ENCODE results near the gene SSR1.
"Not testable (repeated sequence)": the region's sequence is repeated elsewhere in the genome, so short reads cannot be mapped to it uniquely, and the experiment has no call there.

SSR1 gene

DNA sequence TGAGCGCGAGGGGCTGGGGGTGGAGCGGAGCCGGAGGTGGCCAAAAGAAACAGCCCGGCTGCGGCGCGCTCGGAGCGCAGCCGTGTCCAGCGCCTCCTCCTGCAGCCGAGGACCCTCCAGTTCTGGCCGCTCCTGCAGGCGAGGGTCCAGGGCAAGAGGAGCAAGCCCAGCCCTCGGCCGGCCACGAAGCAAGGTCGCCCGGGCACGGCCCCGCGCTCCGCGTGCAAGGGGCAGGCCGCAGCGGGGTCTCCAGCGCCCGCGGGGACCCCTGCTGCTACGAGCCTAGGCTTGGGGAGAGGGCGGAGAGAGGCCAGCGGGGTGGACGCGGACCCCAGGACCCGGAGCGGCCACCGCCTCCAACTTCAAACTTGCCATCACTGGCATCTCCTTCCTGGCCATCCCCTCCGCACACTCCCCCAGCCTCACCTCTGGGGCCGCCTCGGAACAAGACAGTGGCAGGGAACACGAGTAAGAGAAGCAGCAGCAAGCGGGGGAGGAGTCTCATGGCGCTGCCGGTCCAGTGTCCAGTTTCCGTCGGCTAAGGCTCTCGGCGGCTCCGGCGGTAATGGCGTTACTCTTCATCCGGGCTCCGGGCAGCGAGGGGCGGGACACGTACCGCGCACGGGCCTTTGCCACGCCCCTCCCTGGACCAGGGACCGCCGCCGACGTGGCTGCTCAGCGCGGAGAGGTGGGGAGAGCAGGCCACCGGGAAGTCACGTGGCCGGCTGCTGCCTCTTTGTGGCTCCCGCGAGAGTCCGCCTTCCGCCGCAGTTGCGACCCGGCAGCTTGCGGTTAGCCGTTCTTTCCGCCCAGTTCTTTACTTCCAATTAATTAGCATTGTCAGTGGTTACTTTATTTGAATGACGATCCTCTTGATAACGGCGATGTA, at the start of gene SSR1:
TSS of gene SSR1 (minus strand) at position 584 of the 889 bp plus-strand sequence. CDS start at position 505, 79 bp downstream.
- in situ Hi-C loops (cut with HindIII; ENCODE audit: low sequenced_read_pairs) = no loop called here

DNA sequence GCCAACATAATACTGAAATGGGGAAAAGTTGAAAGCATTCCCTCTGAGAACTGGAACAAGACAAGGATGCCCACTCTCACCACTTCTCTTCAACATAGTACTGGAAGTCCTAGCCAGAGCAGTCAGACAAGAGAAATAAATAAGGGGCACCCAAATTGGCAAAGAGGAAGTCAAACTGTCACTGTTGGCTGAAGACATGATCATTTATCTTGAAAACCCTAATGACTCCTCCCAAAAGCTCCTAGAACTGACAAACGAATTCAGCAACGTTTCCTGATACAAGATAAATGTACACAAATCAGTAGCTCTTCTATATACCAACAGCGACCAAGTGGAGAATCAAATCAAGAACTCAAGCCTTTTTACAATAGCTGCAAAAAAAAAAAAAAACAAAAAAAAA, 38.9 kb upstream of the SSR1 start:
- in situ Hi-C loops (cut with HindIII; ENCODE audit: low sequenced_read_pairs) = not testable (repeated sequence)

DNA sequence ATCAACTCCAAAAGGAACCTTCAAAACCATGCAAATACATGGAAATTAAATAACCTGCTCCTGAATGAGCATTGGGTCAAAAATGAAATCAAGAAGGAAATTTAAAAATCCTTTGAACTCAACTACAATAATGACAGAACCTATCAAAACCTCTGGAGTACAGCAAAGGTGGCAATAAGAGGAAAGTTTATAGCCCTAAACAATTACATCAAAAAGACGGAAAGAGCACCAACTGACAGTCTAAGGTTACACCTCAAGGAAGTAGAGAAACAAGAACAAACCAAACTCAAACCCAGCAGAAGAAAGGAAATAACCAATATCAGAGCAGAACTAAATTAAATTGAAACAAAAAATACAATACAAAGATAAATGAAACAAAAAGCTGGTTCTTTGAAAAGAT, 37.6 kb upstream of the SSR1 start:
- in situ Hi-C loops (cut with HindIII; ENCODE audit: low sequenced_read_pairs) = not testable (repeated sequence)

DNA sequence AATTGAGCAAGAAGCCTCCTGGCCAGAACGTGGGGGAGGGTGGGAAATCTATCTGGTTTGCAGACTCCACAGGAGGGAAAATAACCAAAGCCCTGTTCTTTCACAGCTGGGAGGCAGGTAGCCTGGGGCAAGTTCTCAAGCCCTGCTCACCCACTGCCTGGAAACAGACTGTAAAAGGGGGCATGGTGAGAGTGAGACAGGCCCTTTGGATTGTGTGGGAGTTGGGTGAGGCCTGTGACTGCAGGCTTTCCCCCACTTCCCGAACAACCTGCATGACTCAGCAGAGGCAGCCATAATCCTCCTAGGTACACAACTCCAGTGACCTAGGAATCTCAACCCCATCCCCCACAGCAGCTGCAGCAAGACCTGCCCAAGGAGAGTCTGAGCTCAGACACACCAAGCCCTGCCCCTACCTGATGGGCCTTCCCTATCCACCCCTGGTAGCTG, 34.6 kb upstream of the SSR1 start:
- in situ Hi-C loops (cut with HindIII; ENCODE audit: low sequenced_read_pairs) = not testable (repeated sequence)

DNA sequence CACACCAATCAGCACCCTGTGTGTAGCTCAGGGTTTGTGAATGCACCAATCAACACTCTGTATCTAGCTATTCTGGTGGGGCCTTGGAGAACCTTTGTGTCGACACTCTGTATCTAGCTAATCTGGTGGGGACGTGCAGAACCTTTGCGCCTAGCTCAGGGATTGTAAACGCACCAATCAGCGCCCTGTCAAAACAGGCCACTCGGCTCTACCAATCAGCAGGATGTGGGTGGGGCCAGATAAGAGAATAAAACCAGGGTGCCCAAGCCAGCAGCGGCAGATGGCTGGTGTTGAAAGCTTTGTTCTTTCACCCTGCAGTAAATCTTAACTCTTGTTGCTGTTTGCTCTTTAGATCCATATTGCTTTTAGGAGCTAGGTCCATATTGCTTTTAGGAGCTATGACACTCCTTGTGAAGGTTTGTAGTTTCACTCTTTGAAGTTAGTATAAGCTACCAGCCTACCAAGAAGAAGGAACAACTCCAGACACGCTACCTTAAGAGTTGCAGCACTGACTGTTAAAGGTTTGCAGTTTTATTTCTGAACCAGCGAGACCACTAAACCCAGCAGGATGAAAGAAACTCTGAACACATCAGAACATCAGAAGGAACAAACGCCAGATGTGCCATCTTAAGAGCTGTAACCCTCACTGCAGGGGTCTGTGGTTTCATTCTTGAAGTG, 31.9 kb upstream of the SSR1 start:
- in situ Hi-C loops (cut with HindIII; ENCODE audit: low sequenced_read_pairs) = not testable (repeated sequence)

DNA sequence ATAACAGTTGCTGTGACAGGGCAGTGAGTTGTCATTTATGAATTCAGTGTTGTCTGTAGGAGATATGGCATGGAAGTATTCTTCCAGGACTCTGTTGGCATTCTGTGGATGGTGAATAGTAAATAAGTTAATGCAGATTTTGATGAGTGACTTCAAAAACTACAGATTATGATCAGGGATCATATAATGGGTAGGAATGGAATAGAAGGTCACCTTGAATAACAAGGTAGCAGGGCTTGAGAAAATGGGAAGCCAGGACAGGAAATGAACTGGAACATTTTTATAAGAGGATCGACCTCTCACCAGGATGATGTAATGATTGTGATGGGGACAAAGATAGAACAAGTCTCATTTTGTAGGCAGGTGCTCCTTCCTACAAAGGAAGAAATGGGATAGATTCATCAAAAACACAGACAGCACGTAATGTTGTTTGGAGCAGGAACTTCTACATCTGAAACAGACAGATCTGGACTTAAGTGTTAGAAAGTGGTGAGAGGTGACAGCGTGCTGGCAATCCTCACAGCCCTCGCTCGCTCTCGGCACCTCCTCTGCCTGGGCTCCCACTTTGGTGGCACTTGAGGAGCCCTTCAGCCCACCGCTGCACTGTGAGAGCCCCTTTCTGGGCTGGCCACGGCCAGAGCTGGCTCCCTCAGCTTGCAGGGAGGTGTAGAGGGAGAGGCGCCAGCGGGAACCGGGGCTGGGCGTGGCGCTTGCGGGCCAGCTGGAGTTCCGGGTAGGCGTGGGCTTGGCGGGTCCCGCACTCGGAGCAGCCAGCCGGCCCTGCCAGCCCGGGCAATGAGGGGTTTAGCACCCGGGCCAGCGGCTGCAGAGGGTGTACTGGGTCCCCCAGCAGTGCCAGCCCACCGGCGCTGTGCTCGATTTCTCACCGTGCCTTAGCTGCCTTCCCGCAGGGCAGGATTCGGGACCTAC, 30.8 kb upstream of the SSR1 start:
- in situ Hi-C loops (cut with HindIII; ENCODE audit: low sequenced_read_pairs) = no loop called here

DNA sequence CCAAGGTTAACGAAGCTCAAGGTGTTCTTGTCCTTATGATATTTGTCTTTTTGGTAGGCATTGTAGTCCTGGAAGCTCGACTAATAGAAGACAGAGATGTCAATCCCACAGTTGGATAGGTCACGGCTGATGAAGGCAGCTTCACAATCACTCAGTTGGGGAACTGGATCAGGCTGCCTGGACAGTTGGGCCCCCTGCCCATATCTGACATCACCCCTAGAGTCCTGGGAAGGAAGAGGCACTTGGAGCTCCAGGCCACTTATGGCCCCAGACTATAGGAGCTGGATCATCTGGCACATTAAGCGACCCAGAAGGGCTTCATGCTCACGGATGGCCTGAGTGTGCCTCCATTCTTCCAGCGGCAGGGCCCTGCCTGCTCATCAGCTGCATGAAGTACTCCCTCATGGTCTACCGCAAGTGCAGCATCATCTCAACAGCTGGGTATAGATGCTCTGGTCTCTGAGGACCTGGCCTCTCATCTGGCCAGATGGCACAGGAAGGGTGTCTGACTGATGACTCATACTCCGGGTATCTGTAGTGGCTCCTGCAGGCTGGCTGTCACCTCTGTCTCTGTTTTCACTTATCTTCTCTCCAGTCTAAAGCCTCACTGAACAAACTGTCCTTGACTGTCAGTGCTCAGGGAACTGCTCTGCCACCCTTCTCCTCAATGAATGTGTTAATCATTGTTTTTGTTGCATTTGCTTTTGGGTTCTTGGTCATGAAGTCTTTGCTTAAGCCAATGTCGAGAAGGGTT, 29.2 kb upstream of the SSR1 start:
- in situ Hi-C loops (cut with HindIII; ENCODE audit: low sequenced_read_pairs) = no loop called here

DNA sequence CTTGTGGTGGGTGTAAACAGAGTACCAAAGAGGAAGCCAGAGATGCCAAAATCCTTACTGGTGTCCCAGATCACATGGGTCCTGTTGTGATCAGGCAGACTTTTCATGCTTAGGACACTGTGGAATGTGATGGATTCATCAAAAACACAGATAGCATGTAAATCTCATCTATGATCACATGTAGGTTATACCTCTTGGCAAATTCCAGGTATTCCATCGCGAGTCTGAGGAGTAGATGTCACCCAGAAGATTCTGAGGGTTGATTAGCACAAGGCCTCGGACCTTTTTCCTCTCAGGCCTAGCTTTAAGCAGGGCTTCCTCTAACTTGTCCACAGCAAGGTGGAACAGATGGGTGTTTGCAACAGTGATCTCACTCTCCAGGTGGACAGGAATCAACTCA, 28.3 kb upstream of the SSR1 start:
- in situ Hi-C loops (cut with HindIII; ENCODE audit: low sequenced_read_pairs) = no loop called here

DNA sequence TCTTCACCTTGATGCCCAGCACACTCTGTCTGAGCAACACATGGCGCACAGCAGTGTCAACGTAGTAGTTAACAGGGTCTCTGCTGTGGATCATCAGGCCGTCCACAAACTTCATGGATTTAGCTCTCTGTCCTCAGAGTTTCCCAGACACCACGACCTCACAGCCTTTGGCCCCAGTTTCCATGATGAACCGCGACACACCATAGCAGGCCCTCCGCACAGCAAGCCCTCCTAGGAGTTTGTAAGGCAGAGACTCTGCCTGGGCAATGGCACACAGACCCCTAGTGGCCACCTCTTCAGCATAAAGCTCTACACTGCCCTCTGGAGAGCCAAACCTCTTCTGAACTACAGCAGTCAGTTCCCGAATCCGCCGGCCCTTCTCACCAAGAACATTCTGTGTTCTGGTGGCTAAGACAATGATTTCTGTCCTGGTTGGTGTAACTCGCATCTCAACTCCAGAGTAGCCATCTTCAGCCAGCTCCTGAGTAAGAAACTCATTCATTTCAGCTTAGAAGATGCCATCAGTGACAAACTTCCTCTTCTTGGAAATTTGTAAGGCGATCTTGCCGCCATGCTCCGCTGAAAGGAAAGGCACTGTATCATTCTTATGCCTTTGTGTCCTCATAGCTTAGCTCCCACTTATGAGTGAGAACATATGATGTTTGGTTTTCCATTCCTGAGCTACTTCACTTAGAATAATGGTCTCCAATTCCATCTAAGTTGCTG, 26.2 kb upstream of the SSR1 start:
- in situ Hi-C loops (cut with HindIII; ENCODE audit: low sequenced_read_pairs) = not testable (repeated sequence)

DNA sequence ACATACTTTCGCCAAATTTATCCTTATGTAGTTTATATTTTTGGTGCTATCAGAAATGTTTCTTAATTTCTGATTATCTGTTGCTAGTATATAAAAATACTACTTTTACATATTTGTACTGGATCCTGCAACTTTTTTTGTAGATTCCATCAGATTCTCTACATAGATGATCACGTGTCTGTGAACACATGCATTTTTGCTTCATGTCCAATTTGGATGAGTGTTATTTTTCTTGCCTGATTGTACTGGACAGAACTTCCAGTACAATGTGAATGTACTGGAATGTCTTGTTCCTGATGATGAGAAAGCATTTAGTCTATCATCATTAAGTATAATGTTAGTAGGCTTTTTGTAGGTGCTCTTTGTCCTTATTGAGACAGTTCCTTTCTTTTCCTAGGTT, 25.0 kb upstream of the SSR1 start:
- in situ Hi-C loops (cut with HindIII; ENCODE audit: low sequenced_read_pairs) = no loop called here

DNA sequence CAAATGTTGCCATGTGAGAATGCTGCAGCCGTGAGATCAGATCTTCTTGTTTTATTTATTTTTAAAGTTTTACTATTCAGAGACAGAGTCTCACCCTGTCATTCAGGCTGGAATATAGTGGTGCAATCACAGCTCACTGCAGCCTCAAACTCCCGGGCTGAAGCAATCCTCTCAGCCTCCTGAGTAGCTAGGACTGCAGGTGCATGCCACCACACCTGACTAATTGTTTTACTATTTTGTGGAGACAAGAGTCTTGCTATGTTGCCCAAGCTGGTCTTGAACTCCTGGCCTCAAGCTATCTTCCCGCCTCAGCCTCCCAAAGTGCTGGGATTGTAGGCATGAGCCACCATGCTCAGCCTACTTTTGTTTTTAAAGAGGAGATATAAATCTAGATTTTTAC, 22.5 kb upstream of the SSR1 start:
- in situ Hi-C loops (cut with HindIII; ENCODE audit: low sequenced_read_pairs) = no loop called here

DNA sequence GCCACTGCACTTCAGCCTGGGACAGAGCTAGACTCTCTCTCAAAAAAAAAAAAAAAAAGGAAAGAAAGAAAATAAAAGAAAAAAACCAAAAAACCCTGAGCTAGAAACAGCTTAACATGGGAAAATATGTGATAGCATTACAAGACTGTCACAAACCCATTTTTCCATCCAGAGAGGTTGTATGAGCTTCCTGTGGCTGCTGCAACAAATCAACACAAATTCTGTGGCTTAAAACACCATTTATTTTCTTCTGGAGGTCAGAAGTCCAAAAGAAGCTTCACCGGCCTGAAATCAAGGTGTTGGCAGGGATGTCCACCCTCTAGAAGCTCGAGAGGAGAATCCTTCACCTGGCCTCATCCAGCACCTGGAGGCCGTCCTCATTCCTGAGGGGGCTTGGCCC, 21.7 kb upstream of the SSR1 start:
- in situ Hi-C loops (cut with HindIII; ENCODE audit: low sequenced_read_pairs) = no loop called here

DNA sequence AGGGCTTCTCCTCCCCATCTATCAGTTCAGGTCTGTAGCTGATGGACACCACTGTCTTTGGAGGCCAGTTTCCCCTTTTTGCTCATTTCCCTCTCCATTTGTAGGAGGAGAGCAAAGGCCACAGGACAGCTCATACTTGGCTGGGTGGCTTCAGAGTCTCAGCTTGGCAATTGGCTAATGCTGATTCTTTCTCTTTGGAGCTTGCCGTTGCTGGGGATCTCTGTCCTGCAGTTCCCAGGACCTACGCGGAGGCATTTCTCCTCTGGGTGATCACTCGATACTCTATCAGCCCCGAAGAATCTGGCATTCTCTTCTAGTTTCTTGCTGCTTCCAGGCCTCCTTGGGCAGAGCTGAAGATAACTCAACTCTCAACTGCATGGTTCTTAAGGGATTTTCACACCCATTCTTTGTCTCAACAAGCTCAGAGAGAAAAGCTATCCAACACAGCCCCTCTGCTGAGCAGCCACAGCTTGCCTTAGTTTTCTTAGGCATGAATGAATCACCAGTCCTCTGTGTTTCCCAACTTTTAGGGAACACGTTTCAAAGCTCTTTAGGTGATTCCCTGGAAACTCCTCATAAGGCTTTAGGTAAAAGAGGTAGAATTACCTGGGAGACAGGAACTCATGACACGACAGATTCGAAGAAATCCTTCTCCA, 19.2 kb upstream of the SSR1 start:
- in situ Hi-C loops (cut with HindIII; ENCODE audit: low sequenced_read_pairs) = no loop called here

DNA sequence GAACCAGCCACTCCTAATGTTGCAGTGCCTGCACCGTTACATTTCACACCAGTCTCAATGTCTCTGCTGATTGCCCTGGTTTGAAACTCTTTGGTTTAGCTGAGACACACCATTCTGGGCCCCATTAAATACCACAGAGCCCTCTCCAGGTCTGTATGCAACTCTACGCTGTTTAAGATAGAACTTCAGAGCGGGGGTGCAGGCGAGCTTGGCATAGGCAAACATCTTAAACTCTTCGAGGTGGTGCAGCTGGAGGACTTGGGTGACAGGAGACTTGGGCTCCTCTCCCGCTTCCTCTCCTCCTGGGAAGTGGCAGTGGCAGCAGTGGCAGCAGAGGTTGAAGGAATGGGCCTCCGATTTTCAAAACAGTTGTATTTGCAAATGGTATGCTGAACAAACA, 18.5 kb upstream of the SSR1 start:
- in situ Hi-C loops (cut with HindIII; ENCODE audit: low sequenced_read_pairs) = no loop called here

DNA sequence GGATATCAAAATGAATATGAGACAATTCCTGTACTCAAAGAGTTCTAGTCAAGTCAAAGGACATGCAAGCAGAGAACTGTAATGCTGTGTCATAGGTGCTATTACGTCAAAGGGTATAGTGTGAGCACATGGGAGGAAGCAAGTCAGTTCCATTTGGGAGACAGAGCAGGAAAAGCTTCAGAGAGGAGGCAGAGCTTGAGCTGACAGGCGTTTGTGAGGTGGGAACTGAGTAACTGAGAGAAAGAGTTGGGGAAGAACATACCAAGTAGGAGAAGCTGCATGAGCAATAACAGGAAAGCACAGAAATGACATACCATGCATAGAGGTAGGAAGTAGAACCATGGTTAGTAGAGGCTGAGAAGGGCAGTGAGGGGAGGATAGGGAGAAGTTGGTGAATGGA, 15.2 kb upstream of the SSR1 start:
- in situ Hi-C loops (cut with HindIII; ENCODE audit: low sequenced_read_pairs) = no loop called here

DNA sequence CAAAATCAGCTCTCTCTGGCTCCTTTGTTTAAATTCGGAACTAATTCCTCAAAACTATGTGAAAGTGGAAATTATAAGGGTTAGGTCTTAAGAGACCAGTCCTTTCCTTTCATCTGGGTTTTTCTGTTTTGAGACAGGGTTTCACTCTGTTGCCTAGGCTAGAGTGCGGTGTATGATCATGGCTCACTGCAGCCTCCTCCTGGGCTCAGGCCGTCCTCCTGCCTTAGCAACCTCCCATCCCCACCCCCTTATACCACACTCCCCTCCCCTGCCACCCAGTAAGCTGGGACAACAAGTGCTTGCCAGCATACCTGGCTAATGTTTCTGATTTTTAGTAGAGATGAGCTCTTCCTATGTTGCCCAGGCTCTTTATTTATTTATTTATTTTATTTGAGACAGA, 12.8 kb upstream of the SSR1 start:
- in situ Hi-C loops (cut with HindIII; ENCODE audit: low sequenced_read_pairs) = no loop called here

DNA sequence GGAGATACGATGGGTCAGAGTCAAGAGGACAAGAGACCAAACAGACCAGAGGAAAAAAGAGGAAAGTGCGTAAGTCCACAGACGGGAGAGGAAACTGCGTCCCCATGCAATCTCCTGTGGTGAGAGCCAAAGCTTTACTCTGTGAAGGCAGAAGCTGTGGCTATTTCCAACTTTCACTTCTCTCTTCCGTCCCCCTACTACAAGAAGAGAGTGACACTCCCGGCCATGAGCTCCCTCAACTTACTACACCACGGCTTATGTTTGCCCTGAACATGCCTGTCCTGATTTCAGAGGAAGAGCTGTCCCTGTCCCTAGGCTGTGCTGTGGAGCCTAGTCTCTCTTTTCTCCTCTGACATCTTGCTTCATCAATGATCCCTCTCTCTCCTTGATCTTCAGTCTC, 11.5 kb upstream of the SSR1 start:
- in situ Hi-C loops (cut with HindIII; ENCODE audit: low sequenced_read_pairs) = no loop called here

DNA sequence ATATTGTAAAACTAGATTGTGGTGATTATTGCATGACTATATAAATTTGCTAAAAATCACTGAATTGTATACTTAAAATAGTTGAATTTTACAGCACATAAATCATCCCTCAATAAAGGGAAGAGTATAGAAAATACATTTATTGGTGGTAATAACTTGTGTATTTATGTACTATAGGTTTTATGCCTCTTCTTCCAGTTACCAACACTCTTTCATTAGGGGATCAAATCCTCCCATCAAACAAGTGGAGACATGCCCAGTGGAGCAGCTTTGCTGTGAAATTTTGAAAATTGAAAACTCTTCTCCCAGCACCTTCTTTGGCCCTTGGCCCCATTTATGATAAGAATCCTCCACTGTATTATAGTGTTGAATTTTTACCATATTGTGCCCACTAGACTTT, 10.1 kb upstream of the SSR1 start:
- in situ Hi-C loops (cut with HindIII; ENCODE audit: low sequenced_read_pairs) = no loop called here

DNA sequence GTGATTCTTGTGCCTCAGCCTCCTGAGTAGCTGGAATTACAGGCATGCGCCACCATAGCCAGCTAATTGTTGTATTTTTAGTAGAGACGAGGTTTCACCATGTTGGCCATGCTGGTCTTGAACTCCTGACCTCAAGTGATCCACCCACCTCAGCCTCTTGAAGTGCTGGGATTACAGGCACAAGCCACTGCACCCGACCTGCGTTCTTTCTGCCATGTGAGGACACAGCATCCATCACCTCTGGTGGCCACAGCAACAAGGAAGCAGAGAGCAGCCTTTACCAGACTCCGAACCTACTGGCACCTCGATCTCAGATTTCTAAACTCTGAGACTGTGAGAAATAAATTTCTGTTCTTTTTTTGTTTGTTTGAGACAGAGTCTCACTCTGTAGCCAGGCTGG, 8.9 kb upstream of the SSR1 start:
- in situ Hi-C loops (cut with HindIII; ENCODE audit: low sequenced_read_pairs) = not testable (repeated sequence)

Data from DLD1 (cell line).